Uterus (tissue), 4 donors: ENCODE results near the gene CHRNB1. TPM values are rescaled to one million over a fixed set of nuclear protein-coding genes. Genes with fewer than 3 reads are reported as not detected.

Experiments
- DNase-seq, 2 donors: peaks; one replicate each; pipeline ENCODE4 v3.0.0-alpha.2; 2019 to 2020
- H3K27ac ChIP-seq, 2 donors: fragments of 200-600 bp; sonication (generic); 1 replicate in 1 of 2; 2 replicates in 1 of 2; pipeline ENCODE4 v1.5.1; 2016 to 2018
- H3K27me3 ChIP-seq, 2 donors: fragments of 200-600 bp; sonication (generic); one replicate each; pipeline ENCODE4 v1.5.1; 2018 to 2019; ENCODE audit warnings: control low read depth in 1 of 2
- H3K36me3 ChIP-seq, 2 donors: fragments of 200-600 bp; sonication (generic); one replicate each; pipeline ENCODE4 v1.5.1; 2019; ENCODE audit warnings: control low read depth in 1 of 2
- H3K4me1 ChIP-seq, 2 donors: fragments of 200-600 bp; sonication (generic); one replicate each; pipeline ENCODE4 v1.5.1; 2018 to 2019; ENCODE audit warnings: control low read depth in 1 of 2
- H3K4me3 ChIP-seq, 2 donors: fragments of 200-600 bp; sonication (generic); 1 replicate in 1 of 2; 2 replicates in 1 of 2; pipeline ENCODE4 v1.5.1; 2018 to 2019; ENCODE audit warnings: mild to moderate bottlenecking in 1 of 2
- H3K9me3 ChIP-seq, 2 donors: fragments of 200-600 bp; sonication (generic); one replicate each; pipeline ENCODE4 v1.5.1; 2019; ENCODE audit warnings: control low read depth in 1 of 2
- CTCF ChIP-seq, 4 experiments: fragments of 200-600 bp in 2 of 4; fragments of 450-650 bp in 2 of 4; sonication (generic) in 2 of 4; IDR thresholded peaks; one replicate each; pipeline ENCODE4 v1.5.1; 2016 to 2019; ENCODE audit warnings: antibody characterized with exemption in 4 of 4, mild to moderate bottlenecking in 2 of 4, moderate library complexity in 1 of 4
- POLR2A ChIP-seq, 2 donors: fragments of 450-650 bp; IDR thresholded peaks; one replicate each; pipeline ENCODE4 v1.6.1; 2016; ENCODE audit warnings: antibody characterized with exemption in 2 of 2, mild to moderate bottlenecking in 1 of 2, moderate library complexity in 1 of 2
- intact Hi-C: fragments of 100-400 bp; cut with DNase I; formaldehyde crosslinking; loops from one replicate; pipeline ENCODE4 v1.15.1; 2023; ENCODE audit warnings: low total_unique reads
- total RNA-seq, 4 donors: library from RNA; depleted of rRNA in 3 of 4; stranded (reverse); fragments of >200 nt in 3 of 4; gene quantifications; one replicate each; pipeline versions ENCODE4 v1.1.0 to v1.2.4, GENCODE V29; 2014 to 2023
- donor health status: DM: yes; HTN: yes; CAD: no.

The CHRNB1 gene
- total RNA-seq, 4 donors from 2014 or later = 3.2 to 16.9 (median 10.9) TPM

- TF ChIP-seq CTCF (IDR thresholded peaks at IDR 0.05) = no peak
- no peak for TF ChIP-seq POLR2A (IDR thresholded peaks at IDR 0.05)
- Histone ChIP-seq H3K4me1 (peaks cover 0 to 39% of the 10 kb centered on the region in 2 donors), H3K4me3 (no peak overlapping the region), H3K27ac (peak overlapping the region in 1 of 2 donors; percentile 12), H3K27me3 (peaks cover 0 to 28% of the 10 kb centered on the region in 2 donors), H3K9me3 (no peaks in the 10 kb centered on the region), H3K36me3 (no peaks in the 10 kb centered on the region)
- intact Hi-C loops = no loop called here
- DNase-seq = no peak
Observed at GRCh38 chr17:7441266-7441665, 3.6 kb upstream of the CHRNB1 start.

GRCh38 chr17:7442142-7442541 lies 2.7 kb upstream of the CHRNB1 start:
- DNase-seq = no peak
- Histone ChIP-seq H3K36me3 (no peaks in the 10 kb centered on the region), H3K27ac (no peak overlapping the region), H3K4me1 (peaks cover 0 to 39% of the 10 kb centered on the region in 2 donors), H3K27me3 (peaks cover 0 to 28% of the 10 kb centered on the region in 2 donors), H3K4me3 (no peak overlapping the region), H3K9me3 (no peaks in the 10 kb centered on the region)
- intact Hi-C loops = no loop called here
- TF ChIP-seq POLR2A (IDR thresholded peaks at IDR 0.05) (no peak), CTCF (IDR thresholded peaks at IDR 0.05) (no peak)

- TF ChIP-seq CTCF (IDR thresholded peaks at IDR 0.05) (no peak), POLR2A (IDR thresholded peaks at IDR 0.05) (no peak)
- H3K27me3 ChIP-seq = peaks cover 0 to 20% of the 10 kb centered on the region in 2 donors
- DNase-seq = no peak
- no peaks in the 10 kb centered on the region for H3K36me3 ChIP-seq
- no peak overlapping the region for H3K27ac ChIP-seq
- intact Hi-C loops = no loop called here
- H3K4me1 ChIP-seq = peaks cover 0 to 25% of the 10 kb centered on the region in 2 donors
- no peak overlapping the region for H3K4me3 ChIP-seq
- no peaks in the 10 kb centered on the region for H3K9me3 ChIP-seq
Observed at GRCh38 chr17:7443499-7444485, 1.1 kb upstream of the CHRNB1 start.

GRCh38 chr17:7445619-7445968 lies 733 bp downstream of the CHRNB1 start:
- no peak for DNase-seq
- H3K9me3 ChIP-seq = no peaks in the 10 kb centered on the region
- H3K36me3 ChIP-seq = no peaks in the 10 kb centered on the region
- intact Hi-C loops = no loop called here
- no peak for TF ChIP-seq CTCF (IDR thresholded peaks at IDR 0.05)
- TF ChIP-seq POLR2A (IDR thresholded peaks at IDR 0.05) = no peak
- H3K4me1 ChIP-seq = peaks cover 0 to 16% of the 10 kb centered on the region in 2 donors
- peak overlapping the region in 1 of 2 donors; percentile 4 for H3K4me3 ChIP-seq
- no peak overlapping the region for H3K27ac ChIP-seq
- peaks cover 0 to 5% of the 10 kb centered on the region in 2 donors for H3K27me3 ChIP-seq

- no peaks in the 10 kb centered on the region for H3K9me3 ChIP-seq
- H3K27me3 ChIP-seq = peaks cover 0 to 5% of the 10 kb centered on the region in 2 donors
- H3K4me3 ChIP-seq = no peak overlapping the region
- no peaks in the 10 kb centered on the region for H3K36me3 ChIP-seq
- TF ChIP-seq POLR2A (IDR thresholded peaks at IDR 0.05) = no peak
- TF ChIP-seq CTCF (IDR thresholded peaks at IDR 0.05) = no peak
- peaks cover 0 to 13% of the 10 kb centered on the region in 2 donors for H3K4me1 ChIP-seq
- intact Hi-C loops = no loop called here
- DNase-seq = no peak
- H3K27ac ChIP-seq = no peak overlapping the region
Observed at GRCh38 chr17:7448461-7448860, 3.6 kb downstream of the CHRNB1 start.
